Keratinocyte (primary cell): ENCODE measurements around the gene MC5R. TPM values are rescaled to one million over a fixed set of nuclear protein-coding genes. Genes with fewer than 3 reads are reported as not detected.

ENCODE experiments used
- DNase-seq: peaks from one replicate; pipeline ENCODE4 v3.0.0-alpha.2; 2011; ENCODE audit warnings: low read depth, missing footprints, low spot score
- FAIRE-seq: peaks from 2 replicates; lab custom pipeline; 2011; peaks lifted over from hg19 to GRCh38; lab: Jason Lieb, UNC
- H2AFZ ChIP-seq: 2 replicates; pipeline ENCODE4 v1.6.0; 2012; ENCODE audit warnings: low read length, control low read depth, inconsistent platforms; ENCODE audit not compliant: control insufficient read depth
- H3K27ac ChIP-seq: 2 replicates; pipeline ENCODE4 v1.5.1; 2011; ENCODE audit warnings: low read length; ENCODE audit not compliant: control insufficient read depth, insufficient read depth
- H3K27me3 ChIP-seq: 3 replicates; pipeline ENCODE4 v1.6.0; 2011; ENCODE audit warnings: low read length; ENCODE audit not compliant: control insufficient read depth, insufficient read depth; ENCODE audit errors: extremely low read depth
- H3K36me3 ChIP-seq, 2 experiments: 2 replicates in 1 of 2; 3 replicates in 1 of 2; pipeline ENCODE4 v1.5.1; 2011; ENCODE audit warnings: low read length in 2 of 2, mild to moderate bottlenecking in 1 of 2; ENCODE audit not compliant: control insufficient read depth in 2 of 2, insufficient read depth in 2 of 2; ENCODE audit errors: extremely low read depth in 1 of 2
- H3K4me1 ChIP-seq: 3 replicates; pipeline ENCODE4 v1.5.1; 2011; ENCODE audit warnings: low read length; ENCODE audit not compliant: control insufficient read depth, insufficient read depth; ENCODE audit errors: extremely low read depth
- H3K4me2 ChIP-seq: 3 replicates; pipeline ENCODE4 v1.6.0; 2011; ENCODE audit warnings: low read depth, low read length; ENCODE audit not compliant: control insufficient read depth, insufficient read depth; ENCODE audit errors: extremely low read depth
- H3K4me3 ChIP-seq, 3 experiments: fragments of 200-600 bp in 1 of 3; sonication (generic) in 1 of 3; 2 replicates in 2 of 3; 3 replicates in 1 of 3; pipeline ENCODE4 v1.5.1; 2011 to 2016; ENCODE audit warnings: low read length in 3 of 3, mild to moderate bottlenecking in 3 of 3, control low read depth in 2 of 3, inconsistent platforms in 1 of 3, low read depth in 1 of 3, mixed read lengths in 1 of 3, mixed run types in 1 of 3, moderate library complexity in 1 of 3; ENCODE audit not compliant: control insufficient read depth in 2 of 3, insufficient read depth in 2 of 3; ENCODE audit errors: extremely low read depth in 1 of 3
- H3K79me2 ChIP-seq: 2 replicates; pipeline ENCODE4 v1.6.0; 2012; ENCODE audit warnings: low read length; ENCODE audit not compliant: control insufficient read depth, insufficient read depth
- H3K9ac ChIP-seq: 3 replicates; pipeline ENCODE4 v1.6.0; 2011; ENCODE audit warnings: low read length; ENCODE audit not compliant: control insufficient read depth, insufficient read depth; ENCODE audit errors: extremely low read depth
- H3K9me1 ChIP-seq: 3 replicates; pipeline ENCODE4 v1.6.0; 2011; ENCODE audit warnings: low read length; ENCODE audit not compliant: control insufficient read depth, insufficient read depth; ENCODE audit errors: extremely low read depth
- H3K9me3 ChIP-seq: 2 replicates; pipeline ENCODE4 v1.5.1; 2012; ENCODE audit warnings: low read depth, low read length; ENCODE audit not compliant: control insufficient read depth
- H4K20me1 ChIP-seq: 3 replicates; pipeline ENCODE4 v1.6.0; 2011; ENCODE audit warnings: low read length; ENCODE audit not compliant: control insufficient read depth, insufficient read depth; ENCODE audit errors: extremely low read depth
- CTCF ChIP-seq, 3 experiments: IDR thresholded peaks in 1 of 3; conservative IDR thresholded peaks in 1 of 3; optimal IDR thresholded peaks in 1 of 3; 2 replicates in 2 of 3; 3 replicates in 1 of 3; pipeline versions ENCODE3 to v1.5.1; 2011; ENCODE audit warnings: low read length in 3 of 3, mild to moderate bottlenecking in 3 of 3, moderate library complexity in 2 of 3, control low read depth in 1 of 3, inconsistent platforms in 1 of 3; ENCODE audit not compliant: insufficient read depth in 2 of 3; ENCODE audit errors: extremely low read depth in 1 of 3
- EZH2 ChIP-seq: IDR thresholded peaks from one replicate; pipeline ENCODE4 v1.6.1; 2012; ENCODE audit warnings: inconsistent platforms, mild to moderate bottlenecking, low read length, moderate library complexity
- dilution Hi-C: fragments of 300-500 bp; cut with MboI; formaldehyde crosslinking; loops from one replicate; pipeline ENCODE4 v1.7.0; 2020; ENCODE audit warnings: low sequenced_read_pairs; ENCODE audit not compliant: extremely low pct_ligation_motif_present
- polyA plus RNA-seq, 5 experiments: library from polyadenylated mRNA; depleted of rRNA in 3 of 5; stranded (reverse) in 3 of 5; stranded (forward) in 1 of 5; unstranded in 1 of 5; fragments of >200 nt; gene quantifications; 1 replicate in 1 of 5; 2 replicates in 3 of 5; 3 replicates in 1 of 5; pipeline versions ENCODE4 v1.2.1 to v1.2.3, GENCODE V29; 2011 to 2012; ENCODE audit warnings: missing spikeins in 2 of 5, low read depth in 1 of 5, low replicate concordance in 1 of 5

The MC5R gene
- polyA plus RNA-seq, 1 donor (not counting 4 experiments of a cell fraction or from before 2014, with no cell fraction given): not detected

- H3K4me2 ChIP-seq: no peak overlapping the region
- no peaks in the 10 kb centered on the region for H3K9me1 ChIP-seq
- H3K36me3 ChIP-seq: no peaks in the 10 kb centered on the region
- no peaks in the 10 kb centered on the region for H4K20me1 ChIP-seq
- H3K79me2 ChIP-seq: no peaks in the 10 kb centered on the region
- H3K27ac ChIP-seq: no peak overlapping the region
- no peak overlapping the region for H3K4me3 ChIP-seq
- H3K4me1 ChIP-seq: no peaks in the 10 kb centered on the region
- dilution Hi-C loops: no loop called here
- TF ChIP-seq EZH2: no peak
- TF ChIP-seq CTCF (optimal IDR thresholded peaks at IDR 0.05 in 1 of 3, IDR thresholded peaks at IDR 0.05 in 1 of 3, conservative IDR thresholded peaks at IDR 0.05 in 1 of 3; ENCODE audit: extremely low read depth in 1 of 3, insufficient read depth in 2 of 3, low read length in 3 of 3): no peak
- peaks cover 9% of the 10 kb centered on the region for H3K27me3 ChIP-seq
- no peak overlapping the region for H3K9ac ChIP-seq
- DNase-seq (no peak), FAIRE-seq (no peak)
- no peaks in the 10 kb centered on the region for H3K9me3 ChIP-seq
- no peak overlapping the region for H2AFZ ChIP-seq
Observed at GRCh38 chr18:13872373-13872772, 48.4 kb downstream of the MC5R start.

GRCh38 chr18:13872932-13873331 is 49.0 kb downstream of the MC5R start:
- Histone ChIP-seq H3K79me2 (no peaks in the 10 kb centered on the region), H4K20me1 (no peaks in the 10 kb centered on the region), H3K4me1 (no peaks in the 10 kb centered on the region), H3K4me2 (no peak overlapping the region), H3K27ac (no peak overlapping the region), H3K27me3 (peaks cover 9% of the 10 kb centered on the region), H2AFZ (no peak overlapping the region), H3K9me3 (no peaks in the 10 kb centered on the region), H3K36me3 (no peaks in the 10 kb centered on the region), H3K9ac (no peak overlapping the region), H3K4me3 (no peak overlapping the region), H3K9me1 (no peaks in the 10 kb centered on the region)
- TF ChIP-seq EZH2: no peak
- no peak for TF ChIP-seq CTCF (optimal IDR thresholded peaks at IDR 0.05 in 1 of 3, IDR thresholded peaks at IDR 0.05 in 1 of 3, conservative IDR thresholded peaks at IDR 0.05 in 1 of 3; ENCODE audit: extremely low read depth in 1 of 3, insufficient read depth in 2 of 3, low read length in 3 of 3)
- FAIRE-seq (no peak), DNase-seq (no peak)
- dilution Hi-C loops: no loop called here
